ENCODE results near the gene ARHGAP42.
"Not testable (repeated sequence)": the region's sequence is repeated elsewhere in the genome, so short reads cannot be mapped to it uniquely, and the experiment has no call there.

DNA sequence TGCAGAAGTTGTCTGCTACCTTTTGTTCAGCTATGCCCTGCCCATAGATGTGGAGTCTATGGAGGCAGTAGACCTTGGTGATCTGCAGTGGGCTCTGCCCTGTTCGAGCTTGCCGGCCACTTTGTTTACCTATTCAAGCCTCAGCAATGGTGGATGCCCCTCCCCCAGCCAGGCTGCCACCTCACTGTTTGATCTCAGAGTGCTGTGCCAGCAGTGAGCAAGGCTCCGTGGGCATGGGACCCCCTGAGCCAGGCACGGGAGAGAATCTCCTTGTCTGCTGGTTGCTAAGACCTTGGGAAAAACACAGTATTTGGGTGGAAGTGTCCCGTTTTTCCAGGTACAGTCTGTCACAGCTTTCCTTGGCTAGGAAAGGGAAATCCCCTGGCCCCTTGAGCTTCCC lies 214.4 kb downstream of the ARHGAP42 start:
- TF ChIP-seq, protein P1, sequence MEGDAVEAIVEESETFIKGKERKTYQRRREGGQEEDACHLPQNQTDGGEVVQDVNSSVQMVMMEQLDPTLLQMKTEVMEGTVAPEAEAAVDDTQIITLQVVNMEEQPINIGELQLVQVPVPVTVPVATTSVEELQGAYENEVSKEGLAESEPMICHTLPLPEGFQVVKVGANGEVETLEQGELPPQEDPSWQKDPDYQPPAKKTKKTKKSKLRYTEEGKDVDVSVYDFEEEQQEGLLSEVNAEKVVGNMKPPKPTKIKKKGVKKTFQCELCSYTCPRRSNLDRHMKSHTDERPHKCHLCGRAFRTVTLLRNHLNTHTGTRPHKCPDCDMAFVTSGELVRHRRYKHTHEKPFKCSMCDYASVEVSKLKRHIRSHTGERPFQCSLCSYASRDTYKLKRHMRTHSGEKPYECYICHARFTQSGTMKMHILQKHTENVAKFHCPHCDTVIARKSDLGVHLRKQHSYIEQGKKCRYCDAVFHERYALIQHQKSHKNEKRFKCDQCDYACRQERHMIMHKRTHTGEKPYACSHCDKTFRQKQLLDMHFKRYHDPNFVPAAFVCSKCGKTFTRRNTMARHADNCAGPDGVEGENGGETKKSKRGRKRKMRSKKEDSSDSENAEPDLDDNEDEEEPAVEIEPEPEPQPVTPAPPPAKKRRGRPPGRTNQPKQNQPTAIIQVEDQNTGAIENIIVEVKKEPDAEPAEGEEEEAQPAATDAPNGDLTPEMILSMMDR (CRISPR knock-in tag; IDR thresholded peaks at IDR 0.05): not testable (repeated sequence)
- TF ChIP-seq, protein P2, sequence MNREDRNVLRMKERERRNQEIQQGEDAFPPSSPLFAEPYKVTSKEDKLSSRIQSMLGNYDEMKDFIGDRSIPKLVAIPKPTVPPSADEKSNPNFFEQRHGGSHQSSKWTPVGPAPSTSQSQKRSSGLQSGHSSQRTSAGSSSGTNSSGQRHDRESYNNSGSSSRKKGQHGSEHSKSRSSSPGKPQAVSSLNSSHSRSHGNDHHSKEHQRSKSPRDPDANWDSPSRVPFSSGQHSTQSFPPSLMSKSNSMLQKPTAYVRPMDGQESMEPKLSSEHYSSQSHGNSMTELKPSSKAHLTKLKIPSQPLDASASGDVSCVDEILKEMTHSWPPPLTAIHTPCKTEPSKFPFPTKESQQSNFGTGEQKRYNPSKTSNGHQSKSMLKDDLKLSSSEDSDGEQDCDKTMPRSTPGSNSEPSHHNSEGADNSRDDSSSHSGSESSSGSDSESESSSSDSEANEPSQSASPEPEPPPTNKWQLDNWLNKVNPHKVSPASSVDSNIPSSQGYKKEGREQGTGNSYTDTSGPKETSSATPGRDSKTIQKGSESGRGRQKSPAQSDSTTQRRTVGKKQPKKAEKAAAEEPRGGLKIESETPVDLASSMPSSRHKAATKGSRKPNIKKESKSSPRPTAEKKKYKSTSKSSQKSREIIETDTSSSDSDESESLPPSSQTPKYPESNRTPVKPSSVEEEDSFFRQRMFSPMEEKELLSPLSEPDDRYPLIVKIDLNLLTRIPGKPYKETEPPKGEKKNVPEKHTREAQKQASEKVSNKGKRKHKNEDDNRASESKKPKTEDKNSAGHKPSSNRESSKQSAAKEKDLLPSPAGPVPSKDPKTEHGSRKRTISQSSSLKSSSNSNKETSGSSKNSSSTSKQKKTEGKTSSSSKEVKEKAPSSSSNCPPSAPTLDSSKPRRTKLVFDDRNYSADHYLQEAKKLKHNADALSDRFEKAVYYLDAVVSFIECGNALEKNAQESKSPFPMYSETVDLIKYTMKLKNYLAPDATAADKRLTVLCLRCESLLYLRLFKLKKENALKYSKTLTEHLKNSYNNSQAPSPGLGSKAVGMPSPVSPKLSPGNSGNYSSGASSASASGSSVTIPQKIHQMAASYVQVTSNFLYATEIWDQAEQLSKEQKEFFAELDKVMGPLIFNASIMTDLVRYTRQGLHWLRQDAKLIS (CRISPR knock-in tag; IDR thresholded peaks at IDR 0.05): not testable (repeated sequence)

Data from HepG2 (cell line).